ENCODE results near the gene ATP6V1C2.

DNA sequence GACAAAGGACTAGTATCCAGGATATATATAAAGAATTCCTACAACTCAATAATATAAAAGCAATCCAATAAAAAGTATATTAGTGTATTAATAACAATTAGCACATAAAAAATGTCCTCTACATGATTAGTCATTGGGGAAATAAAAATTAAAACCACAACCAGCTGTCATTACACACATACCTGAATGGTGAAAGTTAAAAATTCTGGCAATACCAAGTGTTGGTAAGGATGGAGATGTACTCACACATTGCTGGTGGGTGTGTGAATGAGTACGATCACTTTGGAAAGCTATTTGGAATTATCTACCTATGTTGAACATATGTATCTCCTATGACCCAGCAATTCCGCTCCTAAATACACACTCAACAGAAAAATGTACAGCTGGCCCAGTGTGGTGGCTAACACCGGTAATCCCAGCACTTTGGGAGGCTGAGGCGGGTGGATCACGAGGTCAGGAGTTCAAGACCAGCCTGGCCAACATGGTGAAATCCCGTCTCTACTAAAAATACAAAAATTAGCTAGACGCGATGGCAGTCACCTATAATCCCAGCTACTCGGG, 17.3 kb upstream of the ATP6V1C2 start:
- TF ChIP-seq, protein P1, sequence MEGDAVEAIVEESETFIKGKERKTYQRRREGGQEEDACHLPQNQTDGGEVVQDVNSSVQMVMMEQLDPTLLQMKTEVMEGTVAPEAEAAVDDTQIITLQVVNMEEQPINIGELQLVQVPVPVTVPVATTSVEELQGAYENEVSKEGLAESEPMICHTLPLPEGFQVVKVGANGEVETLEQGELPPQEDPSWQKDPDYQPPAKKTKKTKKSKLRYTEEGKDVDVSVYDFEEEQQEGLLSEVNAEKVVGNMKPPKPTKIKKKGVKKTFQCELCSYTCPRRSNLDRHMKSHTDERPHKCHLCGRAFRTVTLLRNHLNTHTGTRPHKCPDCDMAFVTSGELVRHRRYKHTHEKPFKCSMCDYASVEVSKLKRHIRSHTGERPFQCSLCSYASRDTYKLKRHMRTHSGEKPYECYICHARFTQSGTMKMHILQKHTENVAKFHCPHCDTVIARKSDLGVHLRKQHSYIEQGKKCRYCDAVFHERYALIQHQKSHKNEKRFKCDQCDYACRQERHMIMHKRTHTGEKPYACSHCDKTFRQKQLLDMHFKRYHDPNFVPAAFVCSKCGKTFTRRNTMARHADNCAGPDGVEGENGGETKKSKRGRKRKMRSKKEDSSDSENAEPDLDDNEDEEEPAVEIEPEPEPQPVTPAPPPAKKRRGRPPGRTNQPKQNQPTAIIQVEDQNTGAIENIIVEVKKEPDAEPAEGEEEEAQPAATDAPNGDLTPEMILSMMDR (IDR thresholded peaks at IDR 0.05; ENCODE audit: poor library complexity) = no peak
- TF ChIP-seq EZH2 (IDR thresholded peaks at IDR 0.05; ENCODE audit: borderline replicate concordance) (no peak), EZH2phosphoT487 (IDR thresholded peaks at IDR 0.05; ENCODE audit: low read depth, severe bottlenecking, unreplicated experiment) (no peak)

Measured in hepatocyte (in vitro differentiated cells).